Liver (tissue), 3 donors: Measurements from ENCODE around the gene AREL1.

ENCODE experiments used
- EGR1 ChIP-seq, 2 donors: IDR thresholded peaks; 2 replicates each; pipeline ENCODE4 v1.6.1; 2016 to 2018; ENCODE audit warnings: antibody characterized with exemption in 2 of 2, low read depth in 2 of 2
- FOXA1 ChIP-seq: IDR thresholded peaks from 2 replicates; pipeline ENCODE4 v1.6.1; 2016; ENCODE audit warnings: antibody characterized with exemption
- GABPA ChIP-seq, 2 donors: IDR thresholded peaks in 1 of 2; conservative IDR thresholded peaks in 1 of 2; 2 replicates each; pipeline ENCODE4 v1.6.1; 2016; ENCODE audit warnings: antibody characterized with exemption in 2 of 2, mild to moderate bottlenecking in 1 of 2, moderate library complexity in 1 of 2
- JUND ChIP-seq, 2 donors: IDR thresholded peaks; 2 replicates each; pipeline ENCODE4 v1.6.1; 2016; ENCODE audit warnings: antibody characterized with exemption in 2 of 2
- RAD21 ChIP-seq, 2 donors: IDR thresholded peaks; 2 replicates each; pipeline ENCODE4 v1.6.1; 2016; ENCODE audit warnings: antibody characterized with exemption in 2 of 2, mild to moderate bottlenecking in 2 of 2
- RXRA ChIP-seq, 2 donors: IDR thresholded peaks; 2 replicates each; pipeline ENCODE4 v1.6.1; 2017 to 2018; ENCODE audit warnings: antibody characterized with exemption in 2 of 2, mild to moderate bottlenecking in 1 of 2
- SP1 ChIP-seq: IDR thresholded peaks from 2 replicates; pipeline ENCODE4 v1.6.1; 2018; ENCODE audit warnings: antibody characterized with exemption, mild to moderate bottlenecking
- TAF1 ChIP-seq: conservative IDR thresholded peaks from 2 replicates; pipeline ENCODE4 v1.6.1; 2016; ENCODE audit warnings: antibody characterized with exemption, mild to moderate bottlenecking
- YY1 ChIP-seq: IDR thresholded peaks from 2 replicates; pipeline ENCODE4 v1.6.1; 2016; ENCODE audit warnings: antibody characterized with exemption, mild to moderate bottlenecking
- TF ChIP-seq, protein P1 (sequence below): fragments of 150-350 bp; IDR thresholded peaks from 2 replicates; pipeline ENCODE4 v1.5.1; 2017; ENCODE audit warnings: improper control_type of control experiment, low read depth, low read length; ENCODE audit not compliant: missing input control
- TF ChIP-seq, protein P2 (sequence below): IDR thresholded peaks from 2 replicates; pipeline ENCODE4 v1.6.1; 2016; ENCODE audit warnings: antibody characterized with exemption
- TF ChIP-seq, protein P3 (sequence below): IDR thresholded peaks from 2 replicates; pipeline ENCODE4 v1.6.1; 2016; ENCODE audit warnings: antibody characterized with exemption, mild to moderate bottlenecking
- TF ChIP-seq, protein P4 (sequence below): IDR thresholded peaks from 2 replicates; pipeline ENCODE4 v1.6.1; 2016; ENCODE audit warnings: antibody characterized with exemption
- TF ChIP-seq, protein P5 (sequence below): IDR thresholded peaks from 2 replicates; pipeline ENCODE4 v1.6.1; 2016; ENCODE audit warnings: antibody characterized with exemption
- donor health status: healthy.
- donor health status: healthy.

DNA sequence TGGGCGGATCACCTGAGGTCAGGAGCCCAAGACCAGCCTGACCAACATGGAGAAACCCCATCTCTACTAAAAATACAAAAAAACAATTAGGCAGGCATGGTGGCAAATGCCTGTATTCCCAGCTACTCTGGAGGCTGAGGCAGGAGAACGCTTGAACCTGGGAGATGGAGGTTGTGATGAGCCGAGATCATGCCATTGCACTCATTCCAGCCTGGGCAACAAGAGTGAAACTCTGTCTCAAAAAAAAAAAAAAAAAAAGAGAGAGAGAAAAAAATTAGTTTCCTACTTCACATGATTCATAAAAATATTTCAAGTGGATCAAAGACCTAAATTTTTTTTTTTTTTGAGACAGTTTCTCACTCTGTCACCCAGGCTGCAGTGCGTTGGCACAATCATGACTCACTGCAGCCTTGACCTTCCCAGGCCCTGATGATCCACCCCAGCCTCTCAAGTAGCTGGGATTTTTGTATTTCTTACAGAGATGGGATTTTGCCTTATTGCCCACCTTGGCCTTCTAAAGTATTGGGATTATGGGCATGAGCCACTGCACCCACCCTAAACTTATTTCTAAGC, 25.0 kb upstream of the AREL1 start:
- TF ChIP-seq, protein P1, sequence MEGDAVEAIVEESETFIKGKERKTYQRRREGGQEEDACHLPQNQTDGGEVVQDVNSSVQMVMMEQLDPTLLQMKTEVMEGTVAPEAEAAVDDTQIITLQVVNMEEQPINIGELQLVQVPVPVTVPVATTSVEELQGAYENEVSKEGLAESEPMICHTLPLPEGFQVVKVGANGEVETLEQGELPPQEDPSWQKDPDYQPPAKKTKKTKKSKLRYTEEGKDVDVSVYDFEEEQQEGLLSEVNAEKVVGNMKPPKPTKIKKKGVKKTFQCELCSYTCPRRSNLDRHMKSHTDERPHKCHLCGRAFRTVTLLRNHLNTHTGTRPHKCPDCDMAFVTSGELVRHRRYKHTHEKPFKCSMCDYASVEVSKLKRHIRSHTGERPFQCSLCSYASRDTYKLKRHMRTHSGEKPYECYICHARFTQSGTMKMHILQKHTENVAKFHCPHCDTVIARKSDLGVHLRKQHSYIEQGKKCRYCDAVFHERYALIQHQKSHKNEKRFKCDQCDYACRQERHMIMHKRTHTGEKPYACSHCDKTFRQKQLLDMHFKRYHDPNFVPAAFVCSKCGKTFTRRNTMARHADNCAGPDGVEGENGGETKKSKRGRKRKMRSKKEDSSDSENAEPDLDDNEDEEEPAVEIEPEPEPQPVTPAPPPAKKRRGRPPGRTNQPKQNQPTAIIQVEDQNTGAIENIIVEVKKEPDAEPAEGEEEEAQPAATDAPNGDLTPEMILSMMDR: no peak
- TF ChIP-seq RAD21 (IDR thresholded peaks at IDR 0.05) (no peak), TAF1 (no peak), FOXA1 (no peak), RXRA (IDR thresholded peaks at IDR 0.05) (no peak), JUND (IDR thresholded peaks at IDR 0.05) (no peak), EGR1 (IDR thresholded peaks at IDR 0.05; ENCODE audit: low read depth in 2 of 2) (no peak), SP1 (no peak), GABPA (IDR thresholded peaks at IDR 0.05 in 1 of 2, conservative IDR thresholded peaks at IDR 0.05 in 1 of 2) (no peak), YY1 (no peak)
- TF ChIP-seq, protein P2, sequence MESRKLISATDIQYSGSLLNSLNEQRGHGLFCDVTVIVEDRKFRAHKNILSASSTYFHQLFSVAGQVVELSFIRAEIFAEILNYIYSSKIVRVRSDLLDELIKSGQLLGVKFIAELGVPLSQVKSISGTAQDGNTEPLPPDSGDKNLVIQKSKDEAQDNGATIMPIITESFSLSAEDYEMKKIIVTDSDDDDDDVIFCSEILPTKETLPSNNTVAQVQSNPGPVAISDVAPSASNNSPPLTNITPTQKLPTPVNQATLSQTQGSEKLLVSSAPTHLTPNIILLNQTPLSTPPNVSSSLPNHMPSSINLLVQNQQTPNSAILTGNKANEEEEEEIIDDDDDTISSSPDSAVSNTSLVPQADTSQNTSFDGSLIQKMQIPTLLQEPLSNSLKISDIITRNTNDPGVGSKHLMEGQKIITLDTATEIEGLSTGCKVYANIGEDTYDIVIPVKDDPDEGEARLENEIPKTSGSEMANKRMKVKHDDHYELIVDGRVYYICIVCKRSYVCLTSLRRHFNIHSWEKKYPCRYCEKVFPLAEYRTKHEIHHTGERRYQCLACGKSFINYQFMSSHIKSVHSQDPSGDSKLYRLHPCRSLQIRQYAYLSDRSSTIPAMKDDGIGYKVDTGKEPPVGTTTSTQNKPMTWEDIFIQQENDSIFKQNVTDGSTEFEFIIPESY: no peak
- TF ChIP-seq, protein P3, sequence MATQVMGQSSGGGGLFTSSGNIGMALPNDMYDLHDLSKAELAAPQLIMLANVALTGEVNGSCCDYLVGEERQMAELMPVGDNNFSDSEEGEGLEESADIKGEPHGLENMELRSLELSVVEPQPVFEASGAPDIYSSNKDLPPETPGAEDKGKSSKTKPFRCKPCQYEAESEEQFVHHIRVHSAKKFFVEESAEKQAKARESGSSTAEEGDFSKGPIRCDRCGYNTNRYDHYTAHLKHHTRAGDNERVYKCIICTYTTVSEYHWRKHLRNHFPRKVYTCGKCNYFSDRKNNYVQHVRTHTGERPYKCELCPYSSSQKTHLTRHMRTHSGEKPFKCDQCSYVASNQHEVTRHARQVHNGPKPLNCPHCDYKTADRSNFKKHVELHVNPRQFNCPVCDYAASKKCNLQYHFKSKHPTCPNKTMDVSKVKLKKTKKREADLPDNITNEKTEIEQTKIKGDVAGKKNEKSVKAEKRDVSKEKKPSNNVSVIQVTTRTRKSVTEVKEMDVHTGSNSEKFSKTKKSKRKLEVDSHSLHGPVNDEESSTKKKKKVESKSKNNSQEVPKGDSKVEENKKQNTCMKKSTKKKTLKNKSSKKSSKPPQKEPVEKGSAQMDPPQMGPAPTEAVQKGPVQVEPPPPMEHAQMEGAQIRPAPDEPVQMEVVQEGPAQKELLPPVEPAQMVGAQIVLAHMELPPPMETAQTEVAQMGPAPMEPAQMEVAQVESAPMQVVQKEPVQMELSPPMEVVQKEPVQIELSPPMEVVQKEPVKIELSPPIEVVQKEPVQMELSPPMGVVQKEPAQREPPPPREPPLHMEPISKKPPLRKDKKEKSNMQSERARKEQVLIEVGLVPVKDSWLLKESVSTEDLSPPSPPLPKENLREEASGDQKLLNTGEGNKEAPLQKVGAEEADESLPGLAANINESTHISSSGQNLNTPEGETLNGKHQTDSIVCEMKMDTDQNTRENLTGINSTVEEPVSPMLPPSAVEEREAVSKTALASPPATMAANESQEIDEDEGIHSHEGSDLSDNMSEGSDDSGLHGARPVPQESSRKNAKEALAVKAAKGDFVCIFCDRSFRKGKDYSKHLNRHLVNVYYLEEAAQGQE: no peak
- TF ChIP-seq, protein P4, sequence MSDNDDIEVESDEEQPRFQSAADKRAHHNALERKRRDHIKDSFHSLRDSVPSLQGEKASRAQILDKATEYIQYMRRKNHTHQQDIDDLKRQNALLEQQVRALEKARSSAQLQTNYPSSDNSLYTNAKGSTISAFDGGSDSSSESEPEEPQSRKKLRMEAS: no peak
- TF ChIP-seq, protein P5, sequence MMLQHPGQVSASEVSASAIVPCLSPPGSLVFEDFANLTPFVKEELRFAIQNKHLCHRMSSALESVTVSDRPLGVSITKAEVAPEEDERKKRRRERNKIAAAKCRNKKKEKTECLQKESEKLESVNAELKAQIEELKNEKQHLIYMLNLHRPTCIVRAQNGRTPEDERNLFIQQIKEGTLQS: no peak
